IMR-90 (cell line): Measurements from ENCODE around the gene NPHP4. TPM values are rescaled to one million over a fixed set of nuclear protein-coding genes. Genes with fewer than 3 reads are reported as not detected.

ENCODE experiments used
- ATAC-seq: fragments of 200-7000 bp; cut with Tn5 transposase; 2 replicates; pipeline ENCODE4 v1.9.1; 2020; ENCODE audit warnings: low read depth, mild to moderate bottlenecking, moderate library complexity
- BruUV-seq: library from RNA; stranded (reverse); fragments of 400-500 nt; replicated peaks from 2 replicates; lab custom pipeline; 2021; lab: Mats Ljungman, UMichigan
- CTCF ChIA-PET: fragments of 300-600 bp; formaldehyde crosslinking; extraction: SDS; loops from one replicate; lab custom pipeline; 2021; ENCODE audit warnings: antibody characterized with exemption; lab: Yijun Ruan, JAX
- POLR2A ChIA-PET: fragments of 300-600 bp; sonication (Branson Sonifier 250); formaldehyde crosslinking; loops from one replicate; lab custom pipeline; 2022; ENCODE audit warnings: antibody characterized with exemption; ENCODE audit not compliant: unreplicated experiment; lab: Charles Lee
- DNase-seq: peaks from one replicate; pipeline ENCODE4 v3.0.0; 2013
- H2AFZ ChIP-seq: replicated peaks from 2 replicates; pipeline ENCODE3; 2013; ENCODE audit warnings: low read length, mild to moderate bottlenecking; ENCODE audit not compliant: poor library complexity
- H2AK5ac ChIP-seq: 2 replicates; pipeline ENCODE4 v1.6.1; 2013; ENCODE audit warnings: low read depth, low read length, inconsistent platforms
- H2AK9ac ChIP-seq: replicated peaks from 2 replicates; pipeline ENCODE3; 2013; ENCODE audit warnings: mild to moderate bottlenecking, low read depth, low read length, moderate library complexity; ENCODE audit not compliant: poor library complexity
- H2BK120ac ChIP-seq: 2 replicates; pipeline ENCODE4 v1.6.1; 2013; ENCODE audit warnings: low read depth, low read length, inconsistent platforms
- H2BK15ac ChIP-seq: 3 replicates; pipeline ENCODE4 v1.6.1; 2013; ENCODE audit warnings: low read depth, low read length, inconsistent platforms
- H2BK20ac ChIP-seq: 2 replicates; pipeline ENCODE4 v1.6.1; 2013; ENCODE audit warnings: low read depth, mild to moderate bottlenecking, inconsistent platforms, low read length, moderate library complexity
- H2BK5ac ChIP-seq: 2 replicates; pipeline ENCODE4 v1.6.1; 2013; ENCODE audit warnings: mild to moderate bottlenecking, low read depth, low read length, inconsistent platforms; ENCODE audit not compliant: poor library complexity, severe bottlenecking
- H3K14ac ChIP-seq: replicated peaks from 2 replicates; pipeline ENCODE4 v1.6.1; 2013; ENCODE audit warnings: low read depth, low read length, inconsistent platforms
- H3K18ac ChIP-seq: 2 replicates; pipeline ENCODE4 v1.6.1; 2013; ENCODE audit warnings: low read depth, low read length, control low read depth
- H3K23ac ChIP-seq: 2 replicates; pipeline ENCODE4 v1.6.1; 2013; ENCODE audit warnings: low read depth, low read length, inconsistent platforms
- H3K27ac ChIP-seq: 2 replicates; pipeline ENCODE4 v1.5.1; 2013; ENCODE audit warnings: mild to moderate bottlenecking, control low read depth, low read length; ENCODE audit not compliant: insufficient read depth
- H3K27me3 ChIP-seq: 2 replicates; pipeline ENCODE4 v1.6.1; 2013; ENCODE audit warnings: low read length; ENCODE audit not compliant: control insufficient read depth, insufficient read depth
- H3K36me3 ChIP-seq: 2 replicates; pipeline ENCODE4 v1.6.1; 2013; ENCODE audit warnings: low read length, mixed read lengths; ENCODE audit not compliant: control insufficient read depth, insufficient read depth
- H3K4ac ChIP-seq: 2 replicates; pipeline ENCODE4 v1.6.1; 2013; ENCODE audit warnings: low read depth, low read length, inconsistent platforms
- H3K4me1 ChIP-seq: 2 replicates; pipeline ENCODE4 v1.6.1; 2013; ENCODE audit warnings: low read length, mixed read lengths; ENCODE audit not compliant: control insufficient read depth, insufficient read depth
- H3K4me2 ChIP-seq: 2 replicates; pipeline ENCODE4 v1.6.1; 2013; ENCODE audit warnings: low read depth, mild to moderate bottlenecking, control low read depth, low read length, moderate library complexity
- H3K4me3 ChIP-seq: 2 replicates; pipeline ENCODE4 v1.5.1; 2013; ENCODE audit warnings: low read depth, mild to moderate bottlenecking, control low read depth, low read length, moderate library complexity; ENCODE audit not compliant: insufficient read depth
- H3K56ac ChIP-seq: 2 replicates; pipeline ENCODE4 v1.6.1; 2013; ENCODE audit warnings: low read length, inconsistent platforms; ENCODE audit not compliant: insufficient read depth; ENCODE audit errors: extremely low read depth
- H3K79me1 ChIP-seq, 2 experiments: 2 replicates each; pipeline ENCODE4 v1.6.1; 2013; ENCODE audit warnings: low read length in 2 of 2, inconsistent platforms in 1 of 2, low read depth in 1 of 2
- H3K9ac ChIP-seq: 2 replicates; pipeline ENCODE4 v1.6.1; 2013; ENCODE audit warnings: low read depth, low read length, control low read depth
- H3K9me1 ChIP-seq: 2 replicates; pipeline ENCODE4 v1.6.1; 2013; ENCODE audit warnings: low read length, inconsistent platforms; ENCODE audit not compliant: insufficient read depth
- H3K9me3 ChIP-seq: 2 replicates; pipeline ENCODE4 v1.6.1; 2013; ENCODE audit warnings: low read length; ENCODE audit not compliant: control insufficient read depth, insufficient read depth
- H4K20me1 ChIP-seq: 2 replicates; pipeline ENCODE4 v1.6.1; 2013; ENCODE audit warnings: low read length, inconsistent platforms; ENCODE audit not compliant: insufficient read depth
- H4K5ac ChIP-seq: 2 replicates; pipeline ENCODE4 v1.6.1; 2013; ENCODE audit warnings: mild to moderate bottlenecking, low read depth, low read length, control low read depth
- H4K8ac ChIP-seq, 2 experiments: 2 replicates each; pipeline ENCODE4 v1.6.1; 2013; ENCODE audit warnings: low read depth in 2 of 2, low read length in 2 of 2, control low read depth in 1 of 2, inconsistent platforms in 1 of 2
- H4K91ac ChIP-seq: 2 replicates; pipeline ENCODE4 v1.6.1; 2013; ENCODE audit warnings: low read depth, low read length, inconsistent platforms; ENCODE audit not compliant: insufficient read depth
- BHLHE40 ChIP-seq: fragments of 150-350 bp; IDR thresholded peaks from 2 replicates; pipeline ENCODE4 v1.6.1; 2016; ENCODE audit warnings: mild to moderate bottlenecking, low read depth, low read length
- CEBPB ChIP-seq: IDR thresholded peaks from 2 replicates; pipeline ENCODE4 v1.6.1; 2012; ENCODE audit warnings: low read depth, low read length, improper control_type of control experiment
- CHD1 ChIP-seq: IDR thresholded peaks from 2 replicates; pipeline ENCODE4 v1.6.1; 2012; ENCODE audit warnings: low read depth, low read length, improper control_type of control experiment
- CTCF ChIP-seq: conservative IDR thresholded peaks from 2 replicates; pipeline ENCODE4 v1.5.1; 2012; ENCODE audit warnings: mild to moderate bottlenecking, low read depth, low read length, improper control_type of control experiment
- MAFK ChIP-seq: IDR thresholded peaks from 2 replicates; pipeline ENCODE4 v1.6.1; 2012; ENCODE audit warnings: low read depth, low read length, improper control_type of control experiment
- MAZ ChIP-seq: IDR thresholded peaks from 2 replicates; pipeline ENCODE4 v1.6.1; 2012; ENCODE audit warnings: low read depth, mild to moderate bottlenecking, low read length, improper control_type of control experiment, moderate library complexity, borderline replicate concordance
- MXI1 ChIP-seq: IDR thresholded peaks from 2 replicates; pipeline ENCODE4 v1.6.1; 2012; ENCODE audit warnings: low read depth, mild to moderate bottlenecking, low read length, moderate library complexity, borderline replicate concordance
- RCOR1 ChIP-seq: IDR thresholded peaks from 2 replicates; pipeline ENCODE4 v1.6.1; 2012; ENCODE audit warnings: mild to moderate bottlenecking, low read length, improper control_type of control experiment; ENCODE audit not compliant: insufficient replicate concordance
- SMC3 ChIP-seq: fragments of 150-350 bp; IDR thresholded peaks from 2 replicates; pipeline ENCODE4 v1.6.1; 2016; ENCODE audit warnings: low read depth, mild to moderate bottlenecking, antibody characterized with exemption, low read length, moderate library complexity
- USF2 ChIP-seq: fragments of 150-350 bp; IDR thresholded peaks from 2 replicates; pipeline ENCODE4 v1.6.1; 2017; ENCODE audit warnings: mild to moderate bottlenecking, antibody characterized with exemption, low read length, low read depth
- WGBS, 2 experiments: methylation state at CpG; one replicate each; pipeline versions ENCODE4 v1.1.5 to v1.1.7; 2013; ENCODE audit warnings: missing lambda C conversion rate in 2 of 2; ENCODE audit not compliant: insufficient read length in 1 of 2; ENCODE audit errors: extremely low coverage in 2 of 2; 5-methylcytosine and 5-hydroxymethylcytosine counted together
- dilution Hi-C: fragments of 300-500 bp; cut with HindIII; formaldehyde crosslinking; loops from one replicate; pipeline ENCODE4 v1.14.3; 2018; ENCODE audit warnings: low sequenced_read_pairs; ENCODE audit not compliant: unreplicated experiment
- in situ Hi-C: fragments of 300-500 bp; cut with MboI; formaldehyde crosslinking; loops from 3 replicates; pipeline ENCODE4 v1.14.3; 2019; ENCODE audit warnings: low sequenced_read_pairs, inconsistent platforms, mixed read lengths
- intact Hi-C: fragments of 100-400 bp; cut with micrococcal nuclease; formaldehyde crosslinking; loops from 2 replicates; pipeline ENCODE4 v1.10.0; 2022
- polyA plus RNA-seq, 3 experiments: library from polyadenylated mRNA; depleted of rRNA; stranded (reverse); fragments of >200 nt; gene quantifications; 2 replicates each; pipeline ENCODE4 v1.2.3, GENCODE V29; 2012; ENCODE audit warnings: low replicate concordance in 1 of 3
- total RNA-seq: library from RNA; depleted of rRNA; stranded (reverse); fragments of >200 nt; gene quantifications from 2 replicates; pipeline ENCODE4 v1.2.3, GENCODE V29; 2012

The NPHP4 gene
- total and polyA plus RNA-seq, 2 of the 4 experiments (the other 2 are of a cell fraction) = 2.0 to 5.5 TPM

GRCh38 chr1:5835179-5835562 is 157.1 kb downstream of the NPHP4 start:
- no TSS peak for BruUV-seq
- in situ Hi-C loops = no loop called here
- no peak overlapping the region for H2AK5ac ChIP-seq
- H4K20me1 ChIP-seq = no peaks in the 10 kb centered on the region
- H3K4me2 ChIP-seq = no peak overlapping the region
- H2BK120ac ChIP-seq = no peak overlapping the region
- dilution Hi-C loops = no loop called here
- no peak overlapping the region for H2AK9ac ChIP-seq
- H3K14ac ChIP-seq = no peak overlapping the region
- no CpG with 5 or more reads among the region's 8 CpGs for WGBS, 2 experiments
- H3K9me1 ChIP-seq = no peaks in the 10 kb centered on the region
- H4K5ac ChIP-seq = no peak overlapping the region
- ChIA-PET CTCF (no interaction called here), POLR2A (no interaction called here)
- H4K91ac ChIP-seq = no peak overlapping the region
- H3K36me3 ChIP-seq = no peaks in the 10 kb centered on the region
- no peak overlapping the region for H2BK20ac ChIP-seq
- no peaks in the 10 kb centered on the region for H3K27me3 ChIP-seq
- no peak overlapping the region for H3K23ac ChIP-seq
- no peak for DNase-seq
- H3K4ac ChIP-seq = no peak overlapping the region
- H2BK5ac ChIP-seq = no peak overlapping the region
- no peaks in the 10 kb centered on the region for H3K79me1 ChIP-seq
- H2BK15ac ChIP-seq = no peak overlapping the region
- intact Hi-C loops = no loop called here
- H3K9ac ChIP-seq = no peak overlapping the region
- H3K4me1 ChIP-seq = no peaks in the 10 kb centered on the region
- no peak for ATAC-seq
- no peak overlapping the region for H3K27ac ChIP-seq
- no peak overlapping the region for H3K56ac ChIP-seq
- H3K18ac ChIP-seq = no peak overlapping the region
- H3K9me3 ChIP-seq = peaks cover 8% of the 10 kb centered on the region; the same call in 1 of the 2 replicates
- TF ChIP-seq MXI1 = no peak
- no peak for TF ChIP-seq MAFK
- TF ChIP-seq USF2 = no peak
- no peak for TF ChIP-seq CHD1
- TF ChIP-seq MAZ = no peak
- no peak for TF ChIP-seq SMC3
- no peak for TF ChIP-seq BHLHE40
- TF ChIP-seq CTCF = no peak
- no peak for TF ChIP-seq CEBPB
- no peak for TF ChIP-seq RCOR1
- no peak overlapping the region for H2AFZ ChIP-seq
- no peak overlapping the region for H4K8ac ChIP-seq
- H3K4me3 ChIP-seq = no peak overlapping the region
